ENCODE data around the gene MOSPD3.

MOSPD3 gene

DNA sequence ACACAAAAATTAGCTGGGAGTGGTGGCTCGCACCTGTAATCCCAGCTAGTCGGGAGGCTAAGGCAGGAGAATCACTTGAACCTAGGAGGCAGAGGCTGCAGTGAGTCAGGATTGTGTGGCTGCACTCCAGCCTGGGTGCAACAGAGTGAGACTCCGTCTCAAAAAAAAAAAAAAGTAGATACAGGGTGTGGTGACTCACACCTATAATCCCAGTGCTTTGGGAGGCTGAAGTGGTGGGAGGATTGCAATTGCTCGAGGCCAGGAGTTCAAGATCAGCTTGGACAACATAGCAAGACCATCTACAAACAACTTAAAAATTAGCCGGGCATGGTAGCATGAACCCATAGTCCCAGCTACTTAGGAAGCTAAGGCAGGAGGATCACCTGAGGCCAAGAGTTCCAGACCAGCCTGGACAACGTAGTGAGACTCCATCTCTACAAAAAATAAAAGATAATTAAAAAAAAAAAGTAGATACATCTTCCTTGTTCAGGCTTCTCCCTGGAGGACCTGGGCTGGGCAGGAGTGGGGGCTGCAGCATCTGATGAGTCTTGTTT is 2.0 kb downstream of the MOSPD3 start:
- Histone ChIP-seq H3K4me3 (no peak overlapping the region), H3K27ac (no peak overlapping the region)
- no peak for TF ChIP-seq CTCF (IDR thresholded peaks at IDR 0.05)
- DNase-seq (ENCODE audit: low spot score), result no peak

DNA sequence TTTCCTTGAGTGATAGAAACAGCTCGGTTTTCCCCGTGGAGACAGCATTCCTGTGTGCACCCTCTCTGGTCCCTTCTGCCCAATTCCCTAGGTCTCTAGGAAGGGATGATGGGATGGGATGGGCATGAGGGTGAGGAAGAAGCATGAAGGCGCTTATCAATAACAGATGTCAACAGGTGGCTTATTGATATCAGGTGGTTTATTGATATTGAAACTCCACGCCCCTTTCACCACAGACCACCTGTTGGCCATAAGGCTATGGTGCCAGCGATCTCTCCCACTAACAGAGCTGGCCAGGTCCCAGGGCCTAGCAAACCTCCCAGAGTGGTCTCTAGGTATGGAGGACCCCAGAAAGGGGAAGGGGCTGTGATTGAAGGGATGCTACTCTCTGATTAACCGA is 7.9 kb downstream of the MOSPD3 start:
- no peak for TF ChIP-seq CTCF (IDR thresholded peaks at IDR 0.05)
- Histone ChIP-seq H3K4me3 (no peak overlapping the region), H3K27ac (no peak overlapping the region)
- DNase-seq (ENCODE audit: low spot score), result no peak

GRCh38 chr7:100620804-100621203 is 8.5 kb downstream of the MOSPD3 start:
- Histone ChIP-seq H3K27ac (no peak overlapping the region), H3K4me3 (no peak overlapping the region)
- no peak for TF ChIP-seq CTCF (IDR thresholded peaks at IDR 0.05)
- DNase-seq (ENCODE audit: low spot score), result no peak

DNA sequence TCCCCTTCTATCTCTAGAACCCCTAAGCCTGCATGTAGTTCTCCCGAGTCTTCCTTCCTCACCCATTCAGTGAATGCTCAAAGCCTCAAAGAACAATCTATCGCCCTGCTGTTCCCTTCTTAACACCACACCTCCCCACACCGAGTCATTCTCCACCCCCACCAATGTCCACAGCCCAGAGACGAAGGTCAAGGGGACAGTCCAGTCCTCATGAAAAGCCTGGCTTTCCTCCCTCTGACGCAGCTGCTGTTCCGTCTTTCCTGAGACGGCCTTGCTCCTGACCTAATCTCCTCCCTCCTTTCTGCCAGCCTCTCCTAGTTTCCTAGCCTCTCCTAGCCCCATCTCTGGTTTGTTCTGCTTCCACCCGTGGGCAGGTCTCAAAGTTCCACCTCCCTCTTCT is 9.2 kb downstream of the MOSPD3 start:
- Histone ChIP-seq H3K4me3 (no peak overlapping the region), H3K27ac (no peak overlapping the region)
- no peak for DNase-seq (ENCODE audit: low spot score)
- no peak for TF ChIP-seq CTCF (IDR thresholded peaks at IDR 0.05)

GRCh38 chr7:100623951-100624824 is 11.8 kb downstream of the MOSPD3 start:
- Histone ChIP-seq H3K4me3 (no peak overlapping the region), H3K27ac (no peak overlapping the region)
- TF ChIP-seq CTCF (IDR thresholded peaks at IDR 0.05), result no peak
- no peak for DNase-seq (ENCODE audit: low spot score)

GRCh38 chr7:100626055-100626454 is 13.7 kb downstream of the MOSPD3 start:
- Histone ChIP-seq H3K4me3 (peak overlapping the region; percentile 67), H3K27ac (no peak overlapping the region)
- TF ChIP-seq CTCF (IDR thresholded peaks at IDR 0.05), result no peak
- DNase-seq (ENCODE audit: low spot score), result no peak

Data from coronary artery (tissue), 2 donors.